Central memory CD4-positive, alpha-beta T cell (primary cell): ENCODE data around the gene C22orf39.

Experiments used
- DNase-seq: peaks from one replicate; pipeline ENCODE4 v3.0.0; 2022
- total RNA-seq, 3 experiments: gene quantifications; one replicate each; lab custom pipeline; 2026; lab: John Stamatoyannopoulos, UW

The C22orf39 gene, protein sequence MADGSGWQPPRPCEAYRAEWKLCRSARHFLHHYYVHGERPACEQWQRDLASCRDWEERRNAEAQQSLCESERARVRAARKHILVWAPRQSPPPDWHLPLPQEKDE
- total RNA-seq: 14.0 to 39.9 (median 29.5) reads per million in 3 experiments

DNA sequence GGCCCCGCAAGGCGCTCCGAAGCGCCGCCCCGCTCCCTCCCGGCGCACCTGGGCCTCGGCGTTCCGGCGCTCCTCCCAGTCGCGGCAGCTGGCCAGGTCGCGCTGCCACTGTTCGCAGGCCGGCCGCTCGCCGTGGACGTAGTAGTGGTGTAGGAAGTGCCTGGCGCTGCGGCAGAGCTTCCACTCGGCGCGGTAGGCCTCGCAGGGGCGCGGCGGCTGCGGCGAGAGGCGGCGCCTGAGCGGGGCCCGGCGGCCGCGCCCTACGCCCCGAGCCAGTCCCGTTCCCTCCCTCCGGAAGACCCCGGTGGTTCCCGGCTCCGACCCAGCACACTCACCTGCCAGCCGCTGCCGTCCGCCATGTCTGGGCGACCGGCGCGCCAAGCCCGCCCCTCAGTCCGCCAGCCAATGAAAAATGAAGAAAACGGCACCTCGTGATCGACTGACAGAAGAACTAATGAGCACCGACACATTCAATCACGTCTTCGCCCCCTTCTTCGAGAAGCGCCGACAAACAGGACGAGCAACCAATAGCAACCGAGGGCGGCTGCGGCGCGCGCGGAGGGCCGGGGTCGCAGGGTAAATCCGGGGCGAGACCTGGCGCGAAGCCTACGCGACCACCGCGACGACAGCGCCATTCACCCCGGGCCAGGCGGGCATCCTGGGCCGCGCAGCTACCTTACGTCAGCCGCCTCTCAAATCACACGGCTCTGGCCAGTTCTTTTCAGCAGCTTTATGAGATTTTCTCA is at the start of gene C22orf39:
C22orf39 (minus strand) TSS at position 382 of the 746 bp plus-strand sequence; CDS start at position 359, 23 bp downstream.
- DNase-seq: peak; percentile 92

DNA sequence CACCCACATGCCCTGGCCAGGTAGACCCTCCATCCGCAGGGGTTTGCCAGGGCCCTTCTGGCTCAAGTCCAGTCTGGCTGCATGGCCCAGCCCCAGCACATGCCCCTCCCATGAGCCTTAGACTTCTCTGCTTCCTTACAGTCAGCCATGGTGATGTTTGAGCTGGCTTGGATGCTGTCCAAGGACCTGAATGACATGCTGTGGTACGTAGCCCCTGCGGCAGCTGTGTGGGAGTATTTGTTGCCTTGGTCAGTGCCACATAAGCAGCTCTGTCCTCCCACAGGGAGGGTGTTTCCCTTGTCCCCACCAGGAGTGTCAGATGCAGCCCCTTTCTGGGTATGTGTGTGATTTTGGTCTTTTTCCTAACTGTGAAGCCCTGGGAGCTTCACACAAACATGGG is 49.7 kb upstream of the C22orf39 start:
- no peak for DNase-seq

DNA sequence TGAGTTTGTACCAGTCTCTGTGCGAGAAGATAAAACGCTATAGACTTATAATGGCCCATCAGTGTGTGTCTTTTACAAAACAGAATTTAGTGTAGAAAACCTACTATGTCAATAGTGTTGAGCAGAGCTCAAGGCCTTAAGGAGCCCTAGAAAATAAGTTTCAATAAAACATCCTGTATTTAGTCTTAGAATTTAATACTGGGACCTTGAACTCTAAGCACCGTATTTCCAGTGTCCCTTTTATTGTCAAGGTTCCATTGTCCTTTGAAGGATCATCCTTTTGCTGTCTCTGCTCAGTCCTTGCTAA is 48.8 kb upstream of the C22orf39 start:
- DNase-seq: no peak

DNA sequence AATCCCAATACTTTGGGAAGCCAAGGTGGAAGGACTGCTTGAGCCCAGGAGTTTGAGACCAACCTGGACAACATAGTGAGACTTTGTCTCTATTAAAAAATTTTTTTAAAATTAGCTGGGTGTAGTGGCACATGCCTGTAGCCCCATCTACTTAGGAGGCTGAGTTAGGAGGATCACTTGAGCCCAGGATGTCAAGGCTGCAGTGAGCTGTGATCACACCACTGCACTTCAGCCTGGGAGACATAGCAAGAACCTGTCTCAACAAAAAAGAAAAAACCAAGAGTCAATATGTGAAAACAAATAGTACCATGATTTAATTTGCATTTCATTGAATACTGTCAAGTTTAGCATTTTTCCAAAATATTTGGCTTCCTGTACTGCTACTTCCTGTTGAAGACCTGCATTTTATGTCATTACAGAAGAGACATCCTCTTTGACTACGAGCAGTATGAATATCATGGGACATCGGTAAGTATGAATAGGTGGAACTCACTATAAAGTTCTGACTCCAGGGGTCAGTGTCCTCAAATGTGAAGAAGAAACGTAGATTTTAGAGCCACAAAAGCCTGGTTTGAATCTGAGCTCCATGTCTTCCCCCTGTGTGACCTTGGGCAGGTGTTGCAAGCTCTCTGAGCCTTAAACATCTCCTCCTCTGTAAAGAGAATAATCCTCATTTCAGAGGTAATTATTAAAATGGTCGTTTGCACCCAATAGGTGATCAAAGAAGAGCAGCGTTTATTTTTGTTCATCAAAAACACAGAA is 48.2 kb upstream of the C22orf39 start:
- peak; percentile 13 for DNase-seq

DNA sequence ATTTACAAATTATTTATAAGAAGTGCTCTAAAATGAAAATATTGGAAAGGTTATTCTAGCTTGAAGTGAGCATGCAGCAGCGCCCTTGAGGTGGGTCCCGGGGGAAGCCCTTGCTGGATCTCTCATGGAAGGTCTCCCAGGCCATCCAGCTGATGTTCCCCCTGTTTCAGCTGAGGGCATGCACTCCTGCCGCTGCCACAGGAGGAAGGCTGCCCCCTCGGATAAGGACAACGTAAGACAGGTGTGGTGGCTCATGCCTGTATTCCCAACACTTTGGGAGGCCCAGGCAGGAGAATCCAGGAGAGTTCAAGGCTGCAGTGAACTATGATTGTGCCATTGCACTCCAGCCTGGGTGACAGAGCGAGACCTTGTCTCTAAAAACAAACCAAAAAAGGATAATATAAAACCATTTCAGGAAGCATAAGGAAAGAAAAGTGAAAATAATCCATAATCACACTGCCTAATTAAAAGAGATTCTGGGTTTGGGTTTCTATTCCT is 47.2 kb upstream of the C22orf39 start:
- no peak for DNase-seq

DNA sequence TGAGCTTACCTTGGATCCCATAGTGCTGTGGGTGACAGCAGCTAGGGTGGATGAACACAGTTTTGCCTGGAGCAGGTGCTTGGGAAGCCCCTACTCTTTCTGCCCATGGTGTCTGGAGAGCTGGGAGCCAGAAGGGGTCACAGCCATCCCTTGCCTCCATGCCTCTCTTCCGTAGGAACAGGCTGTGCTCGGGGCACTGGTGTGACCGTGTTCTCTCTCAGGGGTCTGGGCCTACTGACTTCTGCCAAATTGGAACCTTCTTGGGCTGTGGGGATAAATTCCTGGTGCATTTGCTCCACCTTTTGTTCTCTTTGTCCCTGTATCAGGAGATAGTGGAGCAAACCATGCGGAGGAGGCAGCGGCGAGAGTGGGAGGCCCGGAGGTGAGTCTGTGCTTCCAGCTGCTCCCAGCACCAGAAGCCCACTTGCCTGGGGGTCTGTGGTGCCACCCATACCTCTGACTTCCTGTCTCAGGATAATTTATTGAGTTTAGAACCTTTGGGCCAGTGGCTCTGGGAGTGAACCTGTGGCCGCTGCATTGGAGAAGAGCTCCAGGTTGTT is 46.6 kb upstream of the C22orf39 start:
- no peak for DNase-seq

DNA sequence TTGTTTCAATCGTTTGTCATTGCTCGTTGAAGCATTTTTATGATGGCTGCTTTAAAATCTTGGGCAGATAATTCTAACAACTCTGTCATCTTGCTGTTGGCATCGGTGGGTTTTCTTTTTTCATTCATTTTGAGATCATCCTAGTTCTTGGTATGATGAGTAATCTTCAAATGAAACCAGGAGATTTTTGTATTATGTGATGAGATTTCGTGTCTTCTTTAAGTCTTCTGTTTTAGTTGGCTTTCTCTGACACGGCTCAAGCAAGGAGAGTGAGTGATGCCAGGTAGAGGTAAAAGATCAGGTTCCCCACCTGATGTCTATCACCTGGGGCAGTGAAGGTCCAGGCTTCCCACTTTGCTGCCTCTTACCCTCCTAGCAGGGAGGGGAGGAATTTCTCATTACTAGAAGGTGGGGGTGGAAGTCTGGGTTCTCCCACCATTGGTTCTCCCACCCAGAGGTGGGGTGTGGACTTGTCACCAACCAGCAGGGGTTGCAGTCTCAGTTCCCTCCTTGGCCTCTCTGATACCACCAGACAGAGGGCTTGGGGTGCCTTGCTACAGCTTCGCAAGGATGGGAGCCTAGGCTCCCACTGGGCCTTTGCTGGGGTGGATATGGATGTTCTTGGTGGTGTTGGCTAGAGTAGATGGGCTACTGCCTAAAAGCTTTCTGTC is 45.1 kb upstream of the C22orf39 start:
- DNase-seq: no peak

DNA sequence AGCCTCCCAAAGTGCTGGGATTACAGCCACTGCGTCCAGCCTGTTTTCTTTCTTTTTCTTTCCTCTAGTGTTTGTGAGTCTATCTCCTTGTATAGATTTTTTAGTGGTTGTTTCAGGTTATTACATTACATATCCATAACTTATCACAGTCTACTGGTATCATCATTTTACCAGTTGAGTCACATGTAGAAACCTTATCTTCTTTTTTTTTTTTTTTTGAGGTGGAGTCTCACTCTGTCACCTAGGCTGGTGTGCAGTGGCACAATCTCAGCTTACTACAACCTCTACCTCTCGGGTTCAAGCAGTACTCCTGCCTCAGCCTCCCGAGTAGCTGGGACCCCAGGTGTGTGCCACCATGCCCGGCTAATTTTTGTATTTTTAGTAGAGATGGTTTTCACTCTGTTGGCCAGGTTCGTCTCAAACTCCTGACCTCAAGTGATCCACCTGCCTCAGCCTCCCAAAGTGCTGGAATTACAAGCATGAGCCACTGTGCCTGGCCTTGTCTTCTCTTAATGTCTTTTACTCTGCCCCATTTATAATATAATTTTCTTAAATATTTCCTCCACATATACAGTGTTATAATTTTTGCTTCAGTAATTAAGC is 43.2 kb upstream of the C22orf39 start:
- DNase-seq: no peak

DNA sequence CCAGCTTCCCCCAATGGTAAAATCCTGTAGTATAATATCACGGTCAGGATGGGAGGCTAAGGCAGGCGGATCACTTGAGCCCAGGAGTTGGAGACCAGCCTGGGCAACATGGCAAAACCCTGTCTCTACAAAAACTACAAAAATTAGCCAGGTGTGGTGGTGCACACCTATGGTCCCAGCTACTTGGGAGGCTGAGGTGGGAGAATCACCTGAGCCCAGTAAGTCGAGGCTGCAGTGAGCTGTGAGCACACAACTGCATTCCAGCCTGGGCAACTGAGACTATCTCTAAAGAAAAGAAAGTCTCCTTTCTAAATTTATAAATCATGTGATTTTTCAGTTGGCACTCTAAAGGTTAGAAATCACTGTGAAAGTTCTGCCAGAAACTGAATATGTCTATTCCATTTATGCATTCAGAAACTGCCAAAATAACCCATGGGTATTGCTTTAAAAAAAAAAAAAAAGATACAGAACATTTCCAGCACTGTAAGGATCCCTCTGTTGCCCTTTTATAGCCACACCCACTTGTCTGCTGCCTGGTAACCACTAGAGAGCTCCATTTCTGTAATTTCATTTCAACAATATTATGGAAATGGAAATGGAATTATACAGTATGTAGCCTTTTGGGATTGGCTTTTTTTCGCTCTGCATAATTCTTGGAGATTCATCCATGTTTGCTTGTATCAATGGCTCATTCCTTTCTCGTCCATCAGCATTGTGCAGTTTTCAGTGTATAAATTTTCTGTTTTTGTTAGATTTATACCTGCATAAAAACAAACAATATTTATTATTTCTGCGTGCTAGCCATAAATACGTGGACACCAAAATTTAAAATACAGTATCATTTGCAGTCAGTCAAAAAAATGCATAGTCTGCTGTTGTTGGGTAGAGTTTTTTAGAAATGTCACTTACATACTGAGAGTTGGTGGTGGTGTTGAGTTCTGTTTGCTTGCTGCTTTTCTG is 41.7 kb upstream of the C22orf39 start:
- no peak for DNase-seq

DNA sequence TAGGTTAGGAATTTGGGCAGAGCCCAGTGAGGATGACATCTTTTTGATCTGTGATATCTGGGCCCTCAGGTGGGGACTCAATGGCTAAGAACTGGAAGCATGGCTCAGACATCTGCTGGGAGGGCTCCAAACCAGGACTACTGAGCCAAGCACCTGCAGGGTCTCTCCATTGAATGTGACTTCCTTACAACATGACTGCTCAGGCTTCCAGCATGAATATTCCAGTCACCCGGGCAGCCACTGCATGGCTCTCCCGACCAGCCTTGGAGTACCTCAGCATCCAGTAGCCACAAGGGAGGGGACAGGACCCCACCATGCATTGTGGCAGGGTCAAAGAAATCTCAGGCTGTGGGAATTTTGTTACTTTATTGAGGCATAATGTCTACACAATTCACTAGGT is 40.8 kb upstream of the C22orf39 start:
- DNase-seq: no peak

DNA sequence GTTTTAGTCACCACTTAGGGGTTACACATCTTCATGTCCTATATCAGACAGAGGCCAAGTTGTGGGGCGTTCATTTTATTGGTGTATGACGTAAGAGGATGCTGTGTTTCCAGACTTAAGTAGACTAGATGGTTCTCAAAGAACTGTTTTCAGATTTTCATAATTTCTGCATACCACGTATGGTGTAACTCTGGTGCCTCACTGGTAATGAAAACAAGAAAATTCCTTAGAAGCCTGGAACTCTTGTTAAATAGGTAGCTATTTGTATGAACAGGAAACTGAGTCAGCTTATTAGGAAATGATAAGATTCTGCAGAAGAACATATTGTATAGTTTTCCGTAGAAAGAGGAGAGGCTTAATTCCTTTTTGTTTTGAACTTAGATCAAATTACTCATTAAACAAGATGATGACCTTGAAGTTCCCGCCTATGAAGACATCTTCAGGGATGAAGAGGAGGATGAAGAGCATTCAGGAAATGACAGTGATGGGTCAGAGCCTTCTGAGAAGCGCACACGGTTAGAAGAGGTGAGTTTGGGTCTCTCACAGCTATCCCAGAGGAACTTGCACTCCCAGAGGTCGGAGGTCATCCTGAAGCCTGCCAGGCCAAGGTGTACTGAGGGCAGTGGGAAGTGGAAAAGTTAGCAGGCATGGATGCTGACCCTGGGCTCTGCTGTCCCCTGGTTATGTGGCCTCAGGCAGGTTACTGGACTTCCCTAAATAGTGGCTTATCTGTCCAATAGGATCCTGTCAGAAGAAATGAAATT is 36.2 kb upstream of the C22orf39 start:
- DNase-seq: no peak

DNA sequence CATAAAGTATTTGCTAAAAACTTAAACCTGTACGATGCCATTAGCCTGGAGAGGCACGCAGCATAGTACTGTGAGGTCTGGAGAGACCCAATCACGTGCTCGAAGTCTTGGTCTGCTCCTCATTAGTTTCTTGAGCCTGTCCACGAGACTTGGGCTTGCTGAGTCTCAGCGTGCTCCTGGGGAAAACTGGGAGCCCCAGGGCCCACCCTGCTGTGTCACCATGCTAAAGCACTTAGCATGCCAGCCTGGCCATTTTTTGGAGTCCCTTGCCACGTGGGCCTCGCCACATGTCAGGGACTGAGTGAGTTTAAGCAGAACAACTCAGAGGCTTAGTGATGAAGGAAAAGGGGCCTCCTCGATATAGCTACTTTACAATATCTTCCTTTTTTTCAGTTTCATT is 34.8 kb upstream of the C22orf39 start:
- no peak for DNase-seq

DNA sequence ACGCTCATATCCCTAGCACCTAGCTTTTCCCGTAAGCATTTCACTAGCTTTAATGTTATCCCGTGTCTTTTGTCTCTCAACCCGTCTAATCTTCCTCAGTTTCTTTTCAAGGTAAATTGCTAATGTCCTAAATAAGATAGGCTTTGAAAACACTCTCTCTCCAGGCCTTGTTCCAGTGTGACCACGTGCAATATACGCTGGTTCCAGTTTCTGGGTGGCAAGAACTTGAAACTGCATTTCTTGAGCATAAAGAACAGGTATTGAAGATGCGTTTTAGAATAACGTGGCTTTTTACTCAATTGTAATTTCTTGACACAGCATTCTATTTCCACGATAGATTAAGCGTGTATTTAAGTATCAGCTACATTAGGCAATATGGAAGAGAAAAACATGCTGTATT is 33.3 kb upstream of the C22orf39 start:
- no peak for DNase-seq

DNA sequence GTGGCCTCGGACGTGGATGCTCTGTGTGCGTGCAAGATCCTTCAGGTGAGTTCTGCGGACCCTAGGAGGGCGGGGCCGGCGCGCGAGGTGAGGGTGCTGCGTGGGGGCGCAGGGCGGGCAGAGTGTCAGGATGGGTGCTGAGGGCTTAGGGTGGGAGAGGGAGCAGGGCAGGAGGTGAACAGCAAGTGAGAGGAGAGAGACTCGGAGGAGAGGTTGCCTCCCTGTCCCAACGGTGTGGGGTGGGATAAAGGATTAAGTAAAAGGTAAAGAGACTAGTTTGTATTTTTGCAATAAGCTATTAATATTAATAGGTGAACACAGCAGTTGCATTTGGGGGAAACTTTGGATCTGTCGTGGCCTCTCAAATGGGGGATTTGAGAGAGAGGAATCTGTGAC is 32.7 kb upstream of the C22orf39 start:
- no peak for DNase-seq

DNA sequence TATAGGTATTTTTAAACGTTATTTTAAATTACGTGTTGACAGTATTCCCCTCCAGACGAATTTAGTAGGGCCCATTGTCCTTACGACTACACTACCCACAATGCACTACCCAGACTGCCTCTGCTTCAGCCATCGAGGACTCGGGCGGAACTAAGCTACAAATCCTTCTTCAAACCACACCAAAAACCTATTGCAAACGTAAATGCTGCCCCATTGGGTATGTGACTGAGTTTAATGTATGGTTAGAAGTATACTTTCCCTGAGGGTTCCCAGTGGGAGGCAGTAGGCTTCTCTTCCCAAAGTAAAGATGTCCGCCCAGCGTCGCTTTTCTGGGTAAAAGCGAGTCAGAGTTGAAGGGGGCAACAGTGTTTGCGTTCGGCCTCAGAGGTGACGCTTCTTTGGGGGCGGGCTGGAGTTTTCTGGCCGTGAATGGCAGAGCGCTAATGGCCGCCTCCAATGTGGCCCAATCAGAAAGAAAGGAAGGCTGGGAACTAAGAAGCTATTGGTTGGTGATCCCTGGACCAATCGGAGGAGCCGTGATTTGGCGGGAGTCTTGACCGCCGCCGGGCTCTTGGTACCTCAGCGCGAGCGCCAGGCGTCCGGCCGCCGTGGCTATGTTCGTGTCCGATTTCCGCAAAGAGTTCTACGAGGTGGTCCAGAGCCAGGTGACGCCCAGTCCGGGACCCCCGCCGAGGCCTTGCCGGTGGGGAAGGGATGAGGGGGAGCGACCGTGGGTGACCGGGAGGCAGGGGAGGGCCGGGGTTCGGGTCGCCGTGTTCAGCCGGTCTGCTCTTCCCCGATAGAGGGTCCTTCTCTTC is 32.1 kb upstream of the C22orf39 start, which contains the start of gene CDC45:
CDC45 (plus strand) TSS at position 566 of the 818 bp plus-strand sequence; CDS start at position 615, 49 bp downstream.
- peak; percentile 94 for DNase-seq

DNA sequence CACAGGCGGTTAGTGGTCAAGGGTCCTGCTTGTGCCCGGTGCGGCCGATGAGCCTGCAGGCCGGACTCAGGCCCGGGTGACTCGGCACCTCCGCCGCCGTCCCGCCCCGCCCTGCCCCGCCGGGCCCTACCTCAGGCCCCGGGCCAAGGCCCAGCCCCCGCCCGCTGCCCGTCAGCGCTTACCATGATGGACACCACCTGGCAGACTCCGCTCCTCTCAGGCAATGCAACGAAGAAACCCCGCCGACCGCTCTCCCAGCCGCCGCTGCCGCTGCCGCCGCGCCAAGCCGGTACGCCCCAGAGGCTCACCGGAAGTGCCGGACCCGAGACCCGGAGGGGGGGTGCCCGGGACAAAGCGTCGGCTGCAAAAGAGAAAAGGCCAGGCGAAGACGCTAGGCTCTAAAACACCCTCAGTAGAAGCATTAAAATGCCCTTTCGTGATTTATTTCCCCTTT is 31.4 kb upstream of the C22orf39 start, which contains the start of gene UFD1:
UFD1 (minus strand) TSS at position 293 of the 454 bp plus-strand sequence; CDS start at position 185, 108 bp downstream.
- peak; percentile 80 for DNase-seq

DNA sequence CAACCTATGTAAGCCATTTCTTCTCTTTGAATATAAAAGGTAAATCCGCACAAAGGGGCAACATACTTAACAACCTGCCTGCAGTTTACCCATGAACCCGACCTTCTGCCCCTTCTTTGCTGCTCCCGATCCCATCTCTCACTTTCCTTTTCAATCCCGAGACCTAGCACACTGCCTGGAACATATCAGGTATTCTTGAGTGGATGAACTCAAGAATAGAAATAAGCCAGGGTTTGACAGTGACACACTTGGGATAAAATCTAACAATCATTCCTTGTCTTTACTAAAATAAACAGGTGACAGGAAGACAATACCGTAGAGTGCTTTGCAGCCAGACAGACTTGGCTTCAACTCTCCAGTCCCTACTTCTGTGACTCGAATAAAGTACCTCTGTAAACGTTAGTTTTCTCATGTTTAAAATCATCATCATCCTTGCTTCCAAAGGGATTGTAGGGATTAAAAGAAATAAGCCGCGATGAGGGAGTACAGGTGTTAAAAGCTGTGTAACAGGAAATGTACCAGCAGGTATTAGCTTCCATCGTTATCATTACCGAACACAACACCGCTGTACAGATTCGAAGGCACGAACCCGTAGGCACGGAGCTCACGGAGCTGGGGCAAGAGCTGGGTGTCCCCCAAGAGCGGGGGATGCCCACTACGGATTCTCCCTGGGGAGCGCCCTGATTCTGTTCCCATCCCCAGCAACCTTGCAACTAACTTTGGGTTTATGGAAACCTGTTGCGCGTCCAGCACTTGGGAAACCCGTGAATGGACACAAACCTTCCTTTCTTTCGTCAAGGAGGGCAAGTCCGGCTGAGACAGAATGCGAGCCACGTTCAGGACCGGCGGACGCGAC is 30.8 kb upstream of the C22orf39 start:
- DNase-seq: peak; percentile 18
